Activated CD8-positive, alpha-beta memory T cell treated with anti-CD3 and anti-CD28 coated beads, Interleukin-2, amount 50 U/mL, for 24 hours (primary cell): ENCODE data around the gene NUP210.

ENCODE experiments used
- DNase-seq: peaks from one replicate; pipeline ENCODE4 v3.0.0-alpha.2; 2020; ENCODE audit errors: extremely low read depth

Gene NUP210

DNA sequence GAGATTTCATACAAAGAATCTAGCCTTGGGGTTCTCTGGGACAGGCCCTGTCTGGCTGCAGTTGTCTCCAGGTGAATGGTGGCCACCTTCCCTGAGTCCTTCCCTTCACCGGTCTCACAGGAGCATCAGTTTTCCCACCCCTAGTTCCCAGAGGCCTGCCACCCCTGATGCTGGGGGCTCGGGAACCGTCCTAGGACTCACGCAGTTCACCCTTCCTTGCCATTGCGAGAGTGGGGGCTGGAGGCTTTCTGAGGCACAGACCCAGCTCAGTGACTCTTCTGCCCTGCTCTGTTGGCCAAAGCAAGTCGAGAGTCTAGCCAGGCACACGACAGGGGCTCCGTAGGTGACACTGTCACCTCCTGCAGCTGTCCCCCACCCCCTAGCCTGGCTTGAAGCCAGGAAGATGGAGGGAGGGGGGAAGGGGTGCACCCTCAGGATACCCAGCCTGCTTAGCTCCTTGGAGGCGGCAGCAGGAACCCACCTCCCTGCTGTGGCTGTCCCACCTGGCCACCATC is 130.3 kb downstream of the NUP210 start:
- DNase-seq, result no peak

GRCh38 chr3:13288732-13289718 is 131.1 kb downstream of the NUP210 start:
- no peak for DNase-seq

DNA sequence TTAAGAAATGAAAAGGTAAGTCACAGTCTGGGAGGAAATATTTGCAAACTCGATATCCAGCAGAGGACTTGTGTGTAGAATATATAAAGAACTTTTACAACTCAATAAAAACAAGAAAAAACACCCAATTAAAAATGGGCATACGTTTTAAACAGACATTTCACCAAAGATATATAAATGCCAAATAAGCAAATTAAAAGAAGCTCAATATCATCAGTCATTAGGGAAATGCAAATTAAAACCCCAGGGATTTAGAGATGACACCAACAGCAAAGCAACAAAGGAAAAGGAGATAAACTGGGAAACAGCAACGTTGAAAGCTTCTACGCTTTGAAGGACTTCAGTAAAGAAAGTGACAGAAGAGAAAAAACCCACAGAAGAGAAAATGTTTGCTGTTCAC is 132.3 kb downstream of the NUP210 start:
- DNase-seq, result no peak

DNA sequence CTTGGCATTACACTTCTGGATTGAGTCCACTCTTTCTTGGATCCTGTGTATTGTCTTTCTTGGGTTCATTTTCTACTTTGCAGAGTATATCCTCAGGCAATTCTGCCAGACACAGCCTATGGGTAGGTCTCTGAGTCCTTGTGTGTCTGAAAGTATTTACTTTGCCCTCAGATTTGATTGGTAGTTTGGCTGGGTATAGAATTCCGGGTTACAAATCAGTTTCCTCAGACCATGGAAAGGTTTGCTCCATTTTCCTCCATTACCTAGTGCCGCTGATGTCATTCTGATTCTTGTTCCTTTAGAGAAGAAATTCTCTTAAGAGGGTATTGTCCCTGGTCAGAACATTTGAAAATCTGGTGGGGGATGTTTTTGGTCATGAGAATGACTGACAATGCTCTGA is 133.2 kb downstream of the NUP210 start:
- no peak for DNase-seq

DNA sequence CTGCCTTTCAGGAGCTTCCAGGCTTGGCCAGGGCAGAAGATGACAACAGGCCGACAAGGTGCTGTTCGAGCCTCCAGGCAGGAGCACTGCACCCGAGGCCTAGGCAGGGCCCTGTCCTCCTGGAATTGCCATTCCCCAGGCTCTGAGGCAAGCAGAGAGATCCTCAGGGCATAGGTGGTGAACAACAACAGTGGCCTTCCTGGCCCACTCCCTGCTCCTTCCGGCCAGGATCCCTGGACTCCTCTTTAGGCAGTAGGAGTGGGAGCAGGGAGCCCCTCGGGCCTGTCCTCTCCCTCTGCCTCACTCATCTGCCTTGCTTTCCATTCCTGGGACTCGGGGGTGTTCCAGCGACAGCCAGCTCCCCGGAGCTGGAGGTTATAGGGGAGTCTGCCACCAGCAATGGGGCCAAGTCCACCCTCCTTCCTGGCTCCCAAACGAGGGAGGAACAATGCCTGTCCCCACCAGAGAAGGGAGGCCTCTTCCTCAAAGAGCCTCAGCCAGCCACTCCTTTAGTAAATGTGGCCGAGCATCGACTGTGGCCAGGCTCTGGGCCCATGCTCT is 135.0 kb downstream of the NUP210 start:
- no peak for DNase-seq

GRCh38 chr3:13283877-13284264 is 136.3 kb downstream of the NUP210 start:
- no peak for DNase-seq

- DNase-seq, result no peak
These were observed 136.9 kb downstream of the NUP210 start for GRCh38 chr3:13282986-13283876.

DNA sequence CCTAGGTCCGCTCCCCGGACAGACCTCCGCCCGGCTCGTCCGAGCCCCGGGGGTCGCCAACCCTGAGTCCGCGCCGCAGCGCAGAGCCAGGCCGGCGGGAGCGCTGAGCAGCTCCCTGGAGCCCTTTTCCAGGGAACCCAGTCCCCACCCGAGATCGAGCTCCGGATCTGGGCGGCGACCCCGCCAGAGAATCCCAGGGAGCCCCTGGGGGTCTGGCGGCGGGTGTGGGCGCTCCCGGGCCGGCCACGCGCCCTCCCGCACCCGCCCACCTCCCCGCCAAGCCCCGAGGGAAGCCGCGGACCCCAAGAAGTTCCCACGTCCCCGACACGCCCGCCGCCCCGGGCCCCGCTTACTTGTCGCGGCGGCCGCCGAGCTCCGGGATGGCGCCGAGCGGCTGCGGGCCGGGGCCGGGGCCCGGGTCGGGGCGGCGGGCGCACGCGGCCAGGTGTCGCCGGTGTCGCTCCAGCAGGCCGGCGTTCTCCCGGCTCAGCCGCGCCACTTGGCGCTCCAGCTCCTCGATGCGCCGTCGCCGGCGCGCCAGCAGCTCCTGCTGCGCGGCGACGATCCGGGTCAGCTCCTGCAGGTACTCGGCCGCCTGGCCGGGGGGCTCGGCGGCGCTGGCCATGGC is 137.7 kb downstream of the NUP210 start:
- no peak for DNase-seq

DNA sequence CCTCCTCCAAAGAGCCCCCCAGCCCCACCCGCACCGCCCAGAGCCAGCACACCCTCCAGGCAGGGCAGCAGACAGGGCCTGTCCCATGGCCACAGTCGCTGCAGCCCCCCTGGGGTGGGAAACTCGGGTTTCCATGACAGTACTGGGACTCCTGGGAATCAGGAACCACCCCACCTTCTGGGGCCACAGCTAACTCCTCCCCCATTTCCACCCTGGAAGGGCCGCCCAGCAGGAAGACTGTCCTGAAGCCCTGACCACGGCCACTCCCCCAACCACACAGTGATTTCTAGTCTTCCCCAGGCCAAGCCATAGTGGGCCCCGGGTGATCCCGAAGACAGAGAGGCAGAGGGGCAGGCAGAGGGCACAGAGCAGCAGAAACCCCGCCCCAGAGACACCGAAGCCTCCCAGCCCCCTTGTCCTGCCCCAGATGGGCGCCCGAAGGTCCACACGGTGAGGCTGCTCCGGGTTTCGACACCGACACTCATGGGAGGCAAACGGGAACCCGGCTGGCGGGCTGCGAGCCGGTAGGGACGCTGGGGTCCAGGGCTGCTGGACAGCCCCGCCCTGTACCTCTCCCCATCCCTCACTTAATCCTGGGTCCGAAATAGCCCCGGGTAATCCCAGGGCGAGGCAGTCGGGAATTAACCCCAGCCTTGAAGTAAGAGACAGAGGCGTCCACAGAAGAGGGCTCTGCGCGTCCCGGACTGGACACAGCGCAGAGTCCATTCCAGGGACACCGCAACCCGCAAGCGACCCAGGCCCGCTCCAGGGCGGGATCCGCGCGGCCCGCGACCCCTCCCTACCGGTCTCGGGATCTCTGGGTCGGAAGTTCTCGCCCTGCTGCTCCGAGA is 138.4 kb downstream of the NUP210 start:
- no peak for DNase-seq

GRCh38 chr3:13280811-13281506 is 139.2 kb downstream of the NUP210 start:
- DNase-seq, result no peak

- DNase-seq, result no peak
These were observed 139.9 kb downstream of the NUP210 start for GRCh38 chr3:13280122-13280790.

DNA sequence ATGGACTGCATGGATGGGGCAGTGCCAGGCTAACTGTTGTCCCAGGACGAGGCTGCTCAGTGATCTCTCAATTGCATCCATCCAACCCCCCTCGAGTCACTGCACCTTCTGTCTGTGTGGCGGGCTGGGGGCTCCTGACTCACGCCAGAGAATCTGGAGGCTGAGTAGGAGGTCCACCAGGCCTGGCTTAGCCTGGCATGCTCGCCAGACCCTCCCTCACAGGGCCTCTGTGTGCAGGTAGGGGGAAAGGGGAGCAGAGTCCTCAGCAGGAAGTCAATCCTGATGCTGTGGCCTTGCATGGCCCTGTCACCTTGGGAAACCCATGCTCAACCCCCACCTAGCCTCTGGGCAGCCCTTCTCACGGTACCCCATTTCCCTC is 140.6 kb downstream of the NUP210 start:
- no peak for DNase-seq

- DNase-seq, result no peak
These were observed 141.2 kb downstream of the NUP210 start for GRCh38 chr3:13278783-13279531.

DNA sequence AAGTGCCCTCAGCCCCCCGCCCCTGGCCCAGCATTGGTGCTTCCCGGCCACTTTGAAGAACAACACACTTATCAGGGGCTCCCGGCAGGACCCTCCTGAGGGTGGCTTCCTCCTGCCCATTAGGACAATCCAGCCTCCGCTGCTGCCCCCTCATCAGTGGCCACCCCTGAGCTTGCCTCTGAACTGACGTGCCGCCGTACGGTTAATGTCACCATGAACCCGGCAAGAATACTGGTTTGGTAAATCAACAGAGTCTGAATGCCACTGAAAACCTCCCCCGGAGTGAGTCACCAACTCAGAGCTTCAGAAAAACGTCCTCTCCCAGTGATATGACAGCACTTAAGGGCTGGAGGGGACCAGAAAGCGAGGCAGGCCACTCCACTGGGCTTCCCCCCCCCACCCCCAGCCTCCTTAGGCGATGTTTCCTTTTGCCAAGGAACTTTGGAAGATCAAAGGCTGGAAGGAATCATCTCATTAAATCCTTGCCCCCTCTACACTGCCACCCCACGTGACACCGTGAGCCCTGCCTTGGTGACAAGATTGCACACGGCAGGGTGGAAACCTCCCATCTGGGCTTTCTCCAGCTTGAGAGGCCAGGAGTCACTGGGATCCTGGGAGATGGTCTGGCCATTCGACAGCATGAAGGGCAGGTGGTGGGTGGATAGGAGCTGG is 142.1 kb downstream of the NUP210 start:
- DNase-seq, result no peak

DNA sequence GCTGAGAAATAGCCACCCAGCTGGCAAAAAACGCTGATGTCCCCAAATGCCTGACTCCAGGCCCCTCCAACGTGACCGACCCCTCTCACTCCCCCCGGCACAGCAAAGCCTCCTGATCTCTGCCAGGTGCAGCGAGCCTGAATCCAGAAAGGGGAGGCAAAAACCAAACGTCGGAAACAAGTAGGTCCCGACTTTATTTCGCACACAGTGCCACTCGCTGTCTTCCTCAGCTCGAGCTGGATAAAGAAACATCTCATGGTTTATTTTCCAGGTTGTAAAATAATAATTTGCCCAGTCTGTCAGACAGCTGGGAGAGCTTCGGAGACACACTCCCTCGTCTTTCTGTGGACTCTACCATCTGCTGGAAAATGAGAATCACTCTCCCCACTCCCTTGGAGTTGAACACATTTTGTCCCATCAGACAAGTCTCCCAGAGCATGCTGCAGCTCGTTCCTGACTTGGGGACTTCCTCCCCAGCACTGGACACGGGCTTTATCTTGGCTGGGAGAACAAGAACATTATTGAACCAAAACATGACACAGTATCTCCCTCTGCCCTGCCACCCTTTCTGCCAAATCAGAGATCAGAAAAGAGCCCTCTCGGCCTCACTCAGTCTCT is 142.8 kb downstream of the NUP210 start:
- no peak for DNase-seq

DNA sequence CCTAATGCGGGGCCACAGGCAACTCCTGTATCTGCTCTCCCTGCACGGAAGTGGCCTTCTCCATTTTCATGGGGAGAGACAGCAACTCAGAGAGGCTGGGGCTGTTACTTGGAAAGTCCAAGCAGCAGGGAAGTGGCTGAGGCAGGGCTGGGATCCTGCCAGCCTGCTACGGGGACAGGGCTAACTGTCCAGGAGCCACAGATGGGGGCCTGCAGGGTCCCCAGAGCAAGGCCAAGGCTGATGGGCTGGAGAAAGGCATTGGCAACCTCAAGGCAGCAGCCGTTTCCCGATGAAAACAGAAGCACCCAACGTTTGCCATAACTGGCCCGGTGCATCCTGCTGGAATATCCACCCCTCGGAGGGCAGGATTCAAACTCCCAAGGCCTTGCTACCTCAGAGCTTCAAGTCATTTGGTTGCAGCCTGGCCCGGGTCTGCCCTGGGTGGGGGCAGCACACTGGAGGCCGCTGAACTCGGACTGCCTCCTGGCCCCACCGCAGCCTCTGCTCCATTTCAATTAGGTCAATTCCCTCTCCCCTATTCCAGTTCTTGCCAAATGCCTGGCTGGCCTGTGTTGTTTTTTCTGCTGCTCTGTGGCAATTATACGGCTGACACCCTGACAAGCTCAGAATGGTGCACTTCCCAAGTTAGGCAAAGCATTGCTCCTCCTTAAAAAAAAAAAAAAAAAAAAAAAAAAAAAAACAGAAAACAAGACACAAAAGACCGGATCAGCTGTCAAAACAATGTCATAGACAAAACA is 143.5 kb downstream of the NUP210 start:
- no peak for DNase-seq
